Measurements from ENCODE around the gene CGB5. TPM values are rescaled to one million over a fixed set of nuclear protein-coding genes. Genes with fewer than 3 reads are reported as not detected.

The CGB5 gene
- total and polyA plus RNA-seq, 2 experiments from 2014 or later = not detected

- H3K4me3 ChIP-seq = peak overlapping the region; percentile 86
- peaks cover 39% of the 10 kb centered on the region for H3K79me2 ChIP-seq (replicated peaks; ENCODE audit: insufficient read depth)
- H3K27ac ChIP-seq (ENCODE audit: low read depth) = peak overlapping the region; percentile 22; the same call in 1 of the 2 replicates
- peak overlapping the region; percentile 79 for H3K4me2 ChIP-seq
- H3K36me3 ChIP-seq (ENCODE audit: insufficient read depth) = peaks cover 22% of the 10 kb centered on the region
- H3K4me1 ChIP-seq (ENCODE audit: insufficient read depth) = peaks cover 13% of the 10 kb centered on the region
- H4K20me1 ChIP-seq (replicated peaks; ENCODE audit: insufficient read depth) = peaks cover 28% of the 10 kb centered on the region
- Mint-ChIP-seq H3K36me3 (ENCODE audit: low read depth) (peaks cover 31% of the 10 kb centered on the region), H3K9me3 (peaks cover 3% of the 10 kb centered on the region; the same call in 2 of the 3 replicates), H3K4me3 (peak overlapping the region; percentile 98), H3K4me1 (peaks cover 16% of the 10 kb centered on the region), H3K27me3 (ENCODE audit: insufficient read depth, low read depth, poor library complexity) (peaks cover 14% of the 10 kb centered on the region), H3K27ac (peak overlapping the region; percentile 85)
- no peaks in the 10 kb centered on the region for H3K9me2 ChIP-seq (ENCODE audit: insufficient read depth)
- 0 out of 2 replicates have a peak, but pooled peaks cover 3% of the 10 kb centered on the region for H3K27me3 ChIP-seq (ENCODE audit: insufficient read depth)
- ATAC-seq (no peak), DNase-seq (ENCODE audit: low spot score) (no peak)
- no peak for TF ChIP-seq EZH2 (IDR thresholded peaks at IDR 0.05; ENCODE audit: low read depth, unreplicated experiment)
- no peak for TF ChIP-seq POLR2AphosphoS5 (IDR thresholded peaks at IDR 0.05; ENCODE audit: low read depth)
- TF ChIP-seq CREB1 (CRISPR knock-in tag; IDR thresholded peaks at IDR 0.05; ENCODE audit: low read depth) = no peak
- no peak for TF ChIP-seq CTCF (conservative IDR thresholded peaks at IDR 0.05; ENCODE audit: low read depth in 2 of 2)
- TF ChIP-seq ZNF462 (CRISPR knock-in tag; IDR thresholded peaks at IDR 0.05) = no peak
- TF ChIP-seq ZNF114 (CRISPR knock-in tag; IDR thresholded peaks at IDR 0.05) = no peak
- TF ChIP-seq JUNB (IDR thresholded peaks at IDR 0.05; ENCODE audit: unreplicated experiment) = no peak
- no peak for TF ChIP-seq REST (IDR thresholded peaks at IDR 0.05; ENCODE audit: unreplicated experiment)
- no peak for TF ChIP-seq EZH2phosphoT487 (IDR thresholded peaks at IDR 0.05; ENCODE audit: unreplicated experiment)
- TF ChIP-seq ETS1 (IDR thresholded peaks at IDR 0.05) = no peak
- no peak for TF ChIP-seq NANOG (IDR thresholded peaks at IDR 0.05; ENCODE audit: borderline replicate concordance)
- TF ChIP-seq STAT1 (IDR thresholded peaks at IDR 0.05; ENCODE audit: unreplicated experiment) = no peak
- TF ChIP-seq ZNF331 (CRISPR knock-in tag; IDR thresholded peaks at IDR 0.05; ENCODE audit: low read depth) = no peak
- peaks cover 13% of the 10 kb centered on the region for H3F3A ChIP-seq (replicated peaks; ENCODE audit: low read depth)
- peak overlapping the region; percentile 84 for H2AFZ ChIP-seq
These were observed 40.8 kb downstream of the CGB5 start for GRCh38 chr19:49084206-49085019.

Measured in GM23338 (cell line).